ENCODE data around the gene RPS6KA1.
"Not testable (repeated sequence)": the region's sequence is repeated elsewhere in the genome, so short reads cannot be mapped to it uniquely, and the experiment has no call there.

The RPS6KA1 gene

GRCh38 chr1:26607186-26607585 lies 77.6 kb downstream of the RPS6KA1 start:
- DNase-seq, result no peak

- no peak for DNase-seq
These were observed 79.3 kb downstream of the RPS6KA1 start for GRCh38 chr1:26608895-26609294.

DNA sequence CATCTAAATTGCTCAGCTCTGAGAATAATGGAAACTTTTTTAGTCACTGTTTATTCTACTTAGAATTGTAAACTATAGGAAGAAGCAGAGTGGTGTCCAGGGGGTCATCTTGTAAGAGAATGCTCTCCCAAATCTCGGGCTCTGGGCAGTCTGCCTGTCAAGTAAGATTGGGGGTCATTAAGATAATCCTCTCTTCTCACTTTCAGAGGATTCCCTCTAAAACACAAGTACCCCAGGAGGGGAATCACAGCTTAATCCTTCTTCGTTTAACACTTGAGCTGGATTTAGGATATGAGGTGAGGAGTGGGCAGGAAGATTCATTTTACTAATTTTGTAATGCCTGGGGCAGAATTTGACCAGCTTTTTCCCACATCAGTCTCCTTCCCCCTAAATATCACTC lies 81.2 kb downstream of the RPS6KA1 start:
- no peak for DNase-seq

DNA sequence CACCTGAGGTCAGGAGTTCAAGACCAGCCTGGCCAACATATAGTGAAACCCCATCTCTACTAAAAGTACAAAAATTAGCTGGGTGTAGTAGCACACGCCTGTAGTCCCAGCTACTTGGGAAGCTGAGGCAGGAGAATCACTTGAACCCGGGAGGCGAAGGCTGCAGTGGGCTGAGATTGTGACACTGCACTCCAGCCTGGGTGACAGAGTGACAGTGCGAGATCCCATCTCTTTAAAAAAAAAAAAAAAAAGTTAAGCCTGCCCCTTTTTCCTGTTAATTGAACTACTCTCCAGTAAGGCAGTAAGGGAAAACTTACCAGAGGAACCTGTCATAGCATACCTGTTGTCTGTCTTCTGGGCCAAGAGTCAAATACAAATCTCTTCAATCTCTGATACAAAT lies 83.1 kb downstream of the RPS6KA1 start:
- DNase-seq, result not testable (repeated sequence)

DNA sequence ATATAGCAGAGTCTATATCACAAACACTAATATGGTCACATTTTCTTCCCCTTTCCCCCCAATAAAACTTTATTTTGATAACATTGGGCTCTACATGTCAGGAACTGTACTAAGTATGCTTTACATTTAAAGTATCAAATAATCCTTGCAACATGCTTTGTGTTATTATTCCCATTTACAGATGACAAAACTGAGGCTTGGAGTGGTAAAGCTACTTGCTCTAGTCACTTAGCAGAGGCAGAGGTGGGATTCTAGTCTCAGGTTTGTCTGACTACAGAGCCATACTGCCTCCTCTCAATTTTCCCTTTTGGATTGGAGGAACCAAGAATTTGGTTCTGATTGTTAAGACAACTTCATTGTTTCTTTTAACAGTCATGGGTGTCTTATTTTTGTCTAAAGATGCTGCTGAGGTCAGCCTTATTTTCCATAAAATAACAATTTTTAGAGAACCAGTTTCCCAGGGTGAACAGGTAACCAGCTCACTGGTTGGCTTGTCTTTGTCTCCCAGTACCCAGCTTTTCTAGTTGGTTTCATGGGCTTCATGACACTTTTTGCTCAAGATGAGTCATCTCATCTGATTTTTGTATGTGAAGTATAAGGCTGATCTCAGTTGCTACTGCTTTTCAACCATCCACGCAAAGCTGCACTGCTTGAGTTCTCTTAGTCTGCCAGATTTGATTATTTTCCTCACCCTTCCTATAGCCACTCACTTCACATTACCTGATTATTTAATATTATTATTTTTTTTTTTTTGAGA lies 85.3 kb downstream of the RPS6KA1 start:
- DNase-seq, result no peak

- no peak for DNase-seq
These were observed 87.3 kb downstream of the RPS6KA1 start for GRCh38 chr1:26616881-26617280.

- DNase-seq, result no peak
These were observed 89.0 kb downstream of the RPS6KA1 start for GRCh38 chr1:26618561-26618960.
